Smooth muscle cell (in vitro differentiated cells): ENCODE measurements around the gene PVALEF. TPM values are rescaled to one million over a fixed set of nuclear protein-coding genes. Genes with fewer than 3 reads are reported as not detected.
A peak's percentile ranks its signal among the peaks of the same experiment; 100 is the strongest.

Source experiments
- DNase-seq: peaks from one replicate; lab custom pipeline; 2025; ENCODE audit not compliant: unreplicated experiment; lab: John Stamatoyannopoulos, UW
- H2AFZ ChIP-seq: fragments of 200-600 bp; sonication (generic); 2 replicates; pipeline ENCODE4 v1.6.0; 2016; ENCODE audit warnings: antibody characterized with exemption, low read depth, mild to moderate bottlenecking
- H3F3A ChIP-seq: fragments of 200-600 bp; sonication (generic); 2 replicates; pipeline ENCODE4 v1.6.0; 2017; ENCODE audit warnings: antibody characterized with exemption, low read depth
- H3K27ac ChIP-seq: fragments of 200-600 bp; sonication (generic); 2 replicates; pipeline ENCODE4 v1.5.1; 2016; ENCODE audit warnings: low read depth, mild to moderate bottlenecking
- H3K27me3 ChIP-seq: fragments of 200-600 bp; sonication (generic); 2 replicates; pipeline ENCODE4 v1.6.1; 2016; ENCODE audit warnings: low read depth, mild to moderate bottlenecking
- H3K36me3 ChIP-seq: fragments of 200-600 bp; sonication (generic); 2 replicates; pipeline ENCODE4 v1.5.1; 2016; ENCODE audit warnings: low read depth
- H3K4me1 ChIP-seq: fragments of 200-600 bp; sonication (generic); 2 replicates; pipeline ENCODE4 v1.5.1; 2016; ENCODE audit warnings: low read depth
- H3K4me2 ChIP-seq: fragments of 200-600 bp; sonication (generic); 2 replicates; pipeline ENCODE4 v1.6.0; 2016; ENCODE audit warnings: mild to moderate bottlenecking
- H3K4me3 ChIP-seq: fragments of 200-600 bp; sonication (generic); 2 replicates; pipeline ENCODE4 v1.5.1; 2016; ENCODE audit warnings: mild to moderate bottlenecking
- H3K79me2 ChIP-seq: fragments of 200-600 bp; sonication (generic); 2 replicates; pipeline ENCODE4 v1.6.0; 2016; ENCODE audit warnings: low read depth, mild to moderate bottlenecking
- H3K9ac ChIP-seq: fragments of 200-600 bp; sonication (generic); 2 replicates; pipeline ENCODE4 v1.6.0; 2016; ENCODE audit warnings: low read depth
- H3K9me3 ChIP-seq: fragments of 200-600 bp; sonication (generic); replicated peaks from 2 replicates; pipeline ENCODE4 v1.5.1; 2016; ENCODE audit warnings: low read depth
- H4K20me1 ChIP-seq: fragments of 200-600 bp; sonication (generic); 2 replicates; pipeline ENCODE4 v1.6.0; 2016; ENCODE audit warnings: low read depth
- CTCF ChIP-seq: fragments of 200-600 bp; sonication (generic); IDR thresholded peaks from 2 replicates; pipeline ENCODE4 v1.5.1; 2017; ENCODE audit warnings: borderline replicate concordance, mild to moderate bottlenecking, antibody characterized with exemption; ENCODE audit not compliant: insufficient read depth, poor library complexity, severe bottlenecking
- WGBS: methylation state at CpG from one replicate; pipeline ENCODE4 v1.1.7; 2016; ENCODE audit warnings: low lambda C conversion rate; 5-methylcytosine and 5-hydroxymethylcytosine counted together
- polyA plus RNA-seq: library from polyadenylated mRNA; unstranded; fragments of >200 nt; fragmentation: Nextera tagmentation; extraction: Ambion mirVana; gene quantifications from 2 replicates; pipeline ENCODE4 v1.2.1, GENCODE V29; 2016
- total RNA-seq: library from RNA; depleted of rRNA; stranded (reverse); fragments of >200 nt; gene quantifications from 2 replicates; pipeline ENCODE4 v1.2.3, GENCODE V29; 2014

PVALEF gene
- total and polyA plus RNA-seq, 2 experiments from 2014 or later = not detected

- H3K27ac ChIP-seq = no peak overlapping the region
- 46% methylated on average over 17 of the region's 24 CpGs for WGBS
- no peak for TF ChIP-seq CTCF
Measured at GRCh38 chr17:81221842-81222619, 56.7 kb downstream of the PVALEF start.

GRCh38 chr17:81222620-81222905 lies 57.3 kb downstream of the PVALEF start:
- Histone ChIP-seq H3K4me3 (peak overlapping the region; percentile 95), H3K4me1 (peaks cover 17% of the 10 kb centered on the region), H3K9ac (peak overlapping the region; percentile 80), H3K36me3 (no peaks in the 10 kb centered on the region), H3K9me3 (no peaks in the 10 kb centered on the region), H3K27me3 (no peaks in the 10 kb centered on the region), H3K4me2 (peak overlapping the region; percentile 100), H4K20me1 (no peaks in the 10 kb centered on the region), H3K79me2 (peaks cover 7% of the 10 kb centered on the region), H3K27ac (no peak overlapping the region), H2AFZ (peak overlapping the region; percentile 91), H3F3A (no peaks in the 10 kb centered on the region)
- no peak for TF ChIP-seq CTCF
- DNase-seq = no peak
- 1% methylated on average over 22 of the region's 30 CpGs for WGBS

More at GRCh38 chr17:81221842-81222619, 56.7 kb downstream of the PVALEF start:
- Histone ChIP-seq H3F3A (no peaks in the 10 kb centered on the region), H4K20me1 (no peaks in the 10 kb centered on the region), H3K27me3 (no peaks in the 10 kb centered on the region), H3K4me1 (peaks cover 17% of the 10 kb centered on the region), H3K9ac (peak overlapping the region; percentile 80), H3K79me2 (peaks cover 7% of the 10 kb centered on the region), H3K4me3 (peak overlapping the region; percentile 95), H3K4me2 (peak overlapping the region; percentile 100), H3K36me3 (no peaks in the 10 kb centered on the region), H3K9me3 (no peaks in the 10 kb centered on the region), H2AFZ (peak overlapping the region; percentile 91)
- no peak for DNase-seq

GRCh38 chr17:81222906-81223761 lies 57.8 kb downstream of the PVALEF start, which contains the start of gene CEP131:
Gene CEP131 (minus strand): TSS chr17:81222965. CDS start chr17:81220056, 2,909 bp downstream.
- Histone ChIP-seq H3K9ac (peak within 1 kb of the TSS; percentile 80), H3K4me2 (peak within 1 kb of the TSS; percentile 100), H3K79me2 (peaks cover 7% of the 10 kb centered on the region), H3K27me3 (no peaks in the 10 kb centered on the region), H3F3A (no peaks in the 10 kb centered on the region), H3K4me1 (peaks cover 17% of the 10 kb centered on the region), H4K20me1 (no peaks in the 10 kb centered on the region), H3K9me3 (no peaks in the 10 kb centered on the region), H2AFZ (peak within 1 kb of the TSS; percentile 92), H3K27ac (no peak within 1 kb of the TSS), H3K4me3 (peak within 1 kb of the TSS; percentile 95), H3K36me3 (no peaks in the 10 kb centered on the region)
- 2% methylated on average over 48 of the region's 79 CpGs for WGBS
- TF ChIP-seq CTCF = no peak
- peak; percentile 95 for DNase-seq
